Anterior cingulate cortex (tissue), 58 donors: ENCODE measurements around the gene ERVFRD-1.

Experiments used
- DNase-seq, 58 donors: peaks; one replicate each; lab custom pipeline; 2025; lab: John Stamatoyannopoulos, UW

ERVFRD-1 gene

GRCh38 chr6:11110921-11111768, at the start of gene ERVFRD-1:
ERVFRD-1 (minus strand) TSS chr6:11111725; CDS start chr6:11105310, 6,415 bp downstream.
- no peak for DNase-seq

GRCh38 chr6:11160199-11160598, 48.7 kb upstream of the ERVFRD-1 start:
- no peak for DNase-seq

- no peak for DNase-seq
Measured at GRCh38 chr6:11155589-11155988, 44.1 kb upstream of the ERVFRD-1 start.

- no peak for DNase-seq
Measured at GRCh38 chr6:11153447-11153846, 41.9 kb upstream of the ERVFRD-1 start.

- DNase-seq = no peak
Measured at GRCh38 chr6:11152581-11152980, 41.1 kb upstream of the ERVFRD-1 start.

GRCh38 chr6:11151488-11151887, 40.0 kb upstream of the ERVFRD-1 start:
- no peak for DNase-seq

GRCh38 chr6:11149551-11149950, 38.0 kb upstream of the ERVFRD-1 start:
- no peak for DNase-seq

GRCh38 chr6:11146117-11146826, 34.7 kb upstream of the ERVFRD-1 start:
- no peak for DNase-seq

- peak in 56 of 58 donors; percentile 9 to 82 (median 54) for DNase-seq
Measured at GRCh38 chr6:11144393-11144851, 32.9 kb upstream of the ERVFRD-1 start.

- DNase-seq = no peak
Measured at GRCh38 chr6:11143394-11144371, 32.2 kb upstream of the ERVFRD-1 start.

GRCh38 chr6:11142296-11143027, 30.9 kb upstream of the ERVFRD-1 start:
- no peak for DNase-seq

- DNase-seq = no peak
Measured at GRCh38 chr6:11141295-11141694, 29.8 kb upstream of the ERVFRD-1 start.

- no peak for DNase-seq
Measured at GRCh38 chr6:11140056-11140455, 28.5 kb upstream of the ERVFRD-1 start.

GRCh38 chr6:11139051-11139960, 27.8 kb upstream of the ERVFRD-1 start:
- no peak for DNase-seq

- DNase-seq = no peak
Measured at GRCh38 chr6:11136809-11137208, 25.3 kb upstream of the ERVFRD-1 start.

- no peak for DNase-seq
Measured at GRCh38 chr6:11133281-11133680, 21.8 kb upstream of the ERVFRD-1 start.

GRCh38 chr6:11132194-11132888, 20.8 kb upstream of the ERVFRD-1 start:
- DNase-seq = no peak

- no peak for DNase-seq
Measured at GRCh38 chr6:11130605-11131004, 19.1 kb upstream of the ERVFRD-1 start.
